Smooth muscle cell (in vitro differentiated cells): ENCODE data around the gene ZNF665. TPM values are rescaled to one million over a fixed set of nuclear protein-coding genes. Genes with fewer than 3 reads are reported as not detected.
"Not testable (repeated sequence)": the region's sequence is repeated elsewhere in the genome, so short reads cannot be mapped to it uniquely, and the experiment has no call there.

Source experiments
- DNase-seq: peaks from one replicate; lab custom pipeline; 2025; ENCODE audit not compliant: unreplicated experiment; lab: John Stamatoyannopoulos, UW
- H2AFZ ChIP-seq: fragments of 200-600 bp; sonication (generic); 2 replicates; pipeline ENCODE4 v1.6.0; 2016; ENCODE audit warnings: antibody characterized with exemption, low read depth, mild to moderate bottlenecking
- H3F3A ChIP-seq: fragments of 200-600 bp; sonication (generic); 2 replicates; pipeline ENCODE4 v1.6.0; 2017; ENCODE audit warnings: antibody characterized with exemption, low read depth
- H3K27ac ChIP-seq: fragments of 200-600 bp; sonication (generic); 2 replicates; pipeline ENCODE4 v1.5.1; 2016; ENCODE audit warnings: low read depth, mild to moderate bottlenecking
- H3K27me3 ChIP-seq: fragments of 200-600 bp; sonication (generic); 2 replicates; pipeline ENCODE4 v1.6.1; 2016; ENCODE audit warnings: low read depth, mild to moderate bottlenecking
- H3K36me3 ChIP-seq: fragments of 200-600 bp; sonication (generic); 2 replicates; pipeline ENCODE4 v1.5.1; 2016; ENCODE audit warnings: low read depth
- H3K4me1 ChIP-seq: fragments of 200-600 bp; sonication (generic); 2 replicates; pipeline ENCODE4 v1.5.1; 2016; ENCODE audit warnings: low read depth
- H3K4me2 ChIP-seq: fragments of 200-600 bp; sonication (generic); 2 replicates; pipeline ENCODE4 v1.6.0; 2016; ENCODE audit warnings: mild to moderate bottlenecking
- H3K4me3 ChIP-seq: fragments of 200-600 bp; sonication (generic); 2 replicates; pipeline ENCODE4 v1.5.1; 2016; ENCODE audit warnings: mild to moderate bottlenecking
- H3K79me2 ChIP-seq: fragments of 200-600 bp; sonication (generic); 2 replicates; pipeline ENCODE4 v1.6.0; 2016; ENCODE audit warnings: low read depth, mild to moderate bottlenecking
- H3K9ac ChIP-seq: fragments of 200-600 bp; sonication (generic); 2 replicates; pipeline ENCODE4 v1.6.0; 2016; ENCODE audit warnings: low read depth
- H3K9me3 ChIP-seq: fragments of 200-600 bp; sonication (generic); replicated peaks from 2 replicates; pipeline ENCODE4 v1.5.1; 2016; ENCODE audit warnings: low read depth
- H4K20me1 ChIP-seq: fragments of 200-600 bp; sonication (generic); 2 replicates; pipeline ENCODE4 v1.6.0; 2016; ENCODE audit warnings: low read depth
- CTCF ChIP-seq: fragments of 200-600 bp; sonication (generic); IDR thresholded peaks from 2 replicates; pipeline ENCODE4 v1.5.1; 2017; ENCODE audit warnings: borderline replicate concordance, mild to moderate bottlenecking, antibody characterized with exemption; ENCODE audit not compliant: insufficient read depth, poor library complexity, severe bottlenecking
- WGBS: methylation state at CpG from one replicate; pipeline ENCODE4 v1.1.7; 2016; ENCODE audit warnings: low lambda C conversion rate; 5-methylcytosine and 5-hydroxymethylcytosine counted together
- polyA plus RNA-seq: library from polyadenylated mRNA; unstranded; fragments of >200 nt; fragmentation: Nextera tagmentation; extraction: Ambion mirVana; gene quantifications from 2 replicates; pipeline ENCODE4 v1.2.1, GENCODE V29; 2016
- total RNA-seq: library from RNA; depleted of rRNA; stranded (reverse); fragments of >200 nt; gene quantifications from 2 replicates; pipeline ENCODE4 v1.2.3, GENCODE V29; 2014

The ZNF665 gene
- total and polyA plus RNA-seq, 2 experiments from 2014 or later, result 2.8 to 6.0 TPM

- Histone ChIP-seq H3F3A (peaks cover 12% of the 10 kb centered on the region), H3K4me3 (peak overlapping the region; percentile 74), H3K36me3 (no peaks in the 10 kb centered on the region), H3K9ac (no peak overlapping the region), H4K20me1 (no peaks in the 10 kb centered on the region), H3K27ac (no peak overlapping the region), H3K4me1 (peaks cover 3% of the 10 kb centered on the region), H3K9me3 (no peaks in the 10 kb centered on the region), H3K4me2 (peak overlapping the region; percentile 89), H3K79me2 (no peaks in the 10 kb centered on the region), H2AFZ (peak overlapping the region; percentile 38), H3K27me3 (no peaks in the 10 kb centered on the region)
- DNase-seq, result no peak
- no peak for TF ChIP-seq CTCF
- 78% methylated on average over 12 of the region's 12 CpGs for WGBS
Observed at GRCh38 chr19:53193535-53194222, 521 bp upstream of the ZNF665 start.

GRCh38 chr19:53190253-53190652 is 2.9 kb downstream of the ZNF665 start:
- no peak for DNase-seq
- TF ChIP-seq CTCF, result no peak
- H2AFZ ChIP-seq, result no peak overlapping the region
- H3K9me3 ChIP-seq, result no peaks in the 10 kb centered on the region
- no peaks in the 10 kb centered on the region for H3K4me1 ChIP-seq
- H3K27me3 ChIP-seq, result no peaks in the 10 kb centered on the region
- no peak overlapping the region for H3K4me3 ChIP-seq
- WGBS, result 100% methylated on average over 3 of the region's 3 CpGs
- H3K4me2 ChIP-seq, result no peak overlapping the region
- H3K36me3 ChIP-seq, result no peaks in the 10 kb centered on the region
- H3K27ac ChIP-seq, result no peak overlapping the region
- H3K9ac ChIP-seq, result no peak overlapping the region
- H3F3A ChIP-seq, result no peaks in the 10 kb centered on the region
- H4K20me1 ChIP-seq, result no peaks in the 10 kb centered on the region
- no peaks in the 10 kb centered on the region for H3K79me2 ChIP-seq

- H3K36me3 ChIP-seq, H3K4me1 ChIP-seq, H3F3A ChIP-seq, H3K4me2 ChIP-seq, H3K27ac ChIP-seq, H3K9me3 ChIP-seq, H3K4me3 ChIP-seq, H3K9ac ChIP-seq, DNase-seq, H4K20me1 ChIP-seq, H2AFZ ChIP-seq, H3K79me2 ChIP-seq, H3K27me3 ChIP-seq: not testable (repeated sequence)
- 93% methylated on average over 15 of the region's 16 CpGs for WGBS
Observed at GRCh38 chr19:53189691-53190198, 3.4 kb downstream of the ZNF665 start.

- WGBS, result 97% methylated on average over 6 of the region's 19 CpGs
- H3K9me3 ChIP-seq, H3K4me2 ChIP-seq, DNase-seq, H4K20me1 ChIP-seq, H3K4me3 ChIP-seq, H3K27ac ChIP-seq, H2AFZ ChIP-seq, H3K9ac ChIP-seq, H3K4me1 ChIP-seq, H3F3A ChIP-seq, H3K27me3 ChIP-seq, H3K79me2 ChIP-seq: not testable (repeated sequence)
- H3K36me3 ChIP-seq, result peaks cover 17% of the 10 kb centered on the region
Observed at GRCh38 chr19:53185155-53185882, 7.8 kb downstream of the ZNF665 start.
